MCF 10A (cell line): ENCODE data around the gene TPMT. TPM values are rescaled to one million over a fixed set of nuclear protein-coding genes. Genes with fewer than 3 reads are reported as not detected.

Experiments used
- BruUV-seq: library from RNA; stranded (reverse); fragments of 400-500 nt; replicated peaks from 2 replicates; lab custom pipeline; 2021; lab: Mats Ljungman, UMichigan
- CTCF ChIA-PET: fragments of 300-600 bp; sonication (Branson Sonifier 250); formaldehyde crosslinking; extraction: SDS; loops from one replicate; lab custom pipeline; 2021; ENCODE audit warnings: antibody characterized with exemption, inconsistent platforms; lab: Yijun Ruan, JAX
- POLR2A ChIA-PET: fragments of 300-600, 350-650 bp; sonication (Branson Sonifier 250); formaldehyde crosslinking; extraction: SDS; loops from one replicate; lab custom pipeline; 2020; ENCODE audit warnings: antibody characterized with exemption, inconsistent platforms; lab: Yijun Ruan, JAX
- DNase-seq: peaks from one replicate; pipeline ENCODE4 v3.0.0-alpha.2; 2018; ENCODE audit not compliant: unreplicated experiment
- H3K27ac Mint-ChIP-seq: one replicate; pipeline ENCODE4 v1.8.0; 2022; ENCODE audit warnings: mild to moderate bottlenecking, low read depth, mixed read lengths; ENCODE audit not compliant: unreplicated experiment
- H3K27me3 Mint-ChIP-seq: one replicate; pipeline ENCODE4 v1.8.0; 2022; ENCODE audit warnings: mixed read lengths; ENCODE audit not compliant: insufficient read depth, unreplicated experiment
- H3K36me3 Mint-ChIP-seq: one replicate; pipeline ENCODE4 v1.8.0; 2022; ENCODE audit warnings: mild to moderate bottlenecking, moderate library complexity, mixed read lengths; ENCODE audit not compliant: insufficient read depth, unreplicated experiment
- H3K4me1 Mint-ChIP-seq: one replicate; pipeline ENCODE4 v1.8.0; 2022; ENCODE audit warnings: mixed read lengths; ENCODE audit not compliant: insufficient read depth, unreplicated experiment
- H3K4me3 Mint-ChIP-seq: one replicate; pipeline ENCODE4 v1.8.0; 2022; ENCODE audit warnings: mild to moderate bottlenecking, moderate library complexity, mixed read lengths; ENCODE audit not compliant: unreplicated experiment
- H3K9me3 Mint-ChIP-seq: one replicate; pipeline ENCODE4 v1.8.0; 2022; ENCODE audit warnings: mixed read lengths; ENCODE audit not compliant: unreplicated experiment
- CTCF ChIP-seq: fragments of 200-600 bp; IDR thresholded peaks from one replicate; pipeline ENCODE4 v1.8.0; 2022; ENCODE audit warnings: antibody characterized with exemption, mild to moderate bottlenecking; ENCODE audit not compliant: unreplicated experiment
- intact Hi-C: fragments of 100-400 bp; cut with micrococcal nuclease; formaldehyde crosslinking; loops from 2 replicates; pipeline ENCODE4 v1.14.1; 2022
- total RNA-seq: library from RNA; stranded (reverse); gene quantifications from 2 replicates; pipeline ENCODE4 v1.2.3, GENCODE V29; 2022

TPMT gene
- total RNA-seq, 1 experiment from 2014 or later, result 8.7 TPM

- H3K27me3 Mint-ChIP-seq, result no peaks in the 10 kb centered on the region
- no peak overlapping the region for H3K27ac Mint-ChIP-seq
- intact Hi-C loops, result no loop called here
- H3K9me3 Mint-ChIP-seq, result no peaks in the 10 kb centered on the region
- POLR2A ChIA-PET, result interaction anchor here (0.6 kb wide), 1 partner anchor 50 kb away, joined by 4 read pairs; no protein-coding TSS in a partner anchor
- TF ChIP-seq CTCF, result no peak
- H3K4me1 Mint-ChIP-seq, result no peaks in the 10 kb centered on the region
- DNase-seq, result no peak
- no peaks in the 10 kb centered on the region for H3K36me3 Mint-ChIP-seq
- no TSS peak for BruUV-seq
- CTCF ChIA-PET, result no interaction called here
- H3K4me3 Mint-ChIP-seq, result no peak overlapping the region
Measured at GRCh38 chr6:18118330-18118729, 36.5 kb downstream of the TPMT start.

GRCh38 chr6:18117136-18117535 lies 37.7 kb downstream of the TPMT start:
- H3K4me1 Mint-ChIP-seq, result no peaks in the 10 kb centered on the region
- no peak overlapping the region for H3K4me3 Mint-ChIP-seq
- no peak overlapping the region for H3K27ac Mint-ChIP-seq
- BruUV-seq, result no TSS peak
- H3K9me3 Mint-ChIP-seq, result no peaks in the 10 kb centered on the region
- no peak for TF ChIP-seq CTCF
- intact Hi-C loops, result no loop called here
- ChIA-PET POLR2A (no interaction called here), CTCF (no interaction called here)
- no peaks in the 10 kb centered on the region for H3K36me3 Mint-ChIP-seq
- H3K27me3 Mint-ChIP-seq, result no peaks in the 10 kb centered on the region
- DNase-seq, result no peak

- Mint-ChIP-seq H3K27ac (no peak overlapping the region), H3K4me3 (no peak overlapping the region), H3K27me3 (no peaks in the 10 kb centered on the region), H3K9me3 (no peaks in the 10 kb centered on the region), H3K36me3 (no peaks in the 10 kb centered on the region), H3K4me1 (no peaks in the 10 kb centered on the region)
- TF ChIP-seq CTCF, result no peak
- POLR2A ChIA-PET, result no interaction called here
- no TSS peak for BruUV-seq
- CTCF ChIA-PET, result interaction anchor here (0.8 kb wide), 1 partner anchor 311 kb away, joined by 6 read pairs; no protein-coding TSS in a partner anchor
- no peak for DNase-seq
- intact Hi-C loops, result no loop called here
Measured at GRCh38 chr6:18115356-18115755, 39.5 kb downstream of the TPMT start.

- BruUV-seq, result no TSS peak
- TF ChIP-seq CTCF, result no peak
- Mint-ChIP-seq H3K4me3 (no peak overlapping the region), H3K27ac (no peak overlapping the region), H3K9me3 (peaks cover 10% of the 10 kb centered on the region), H3K27me3 (no peaks in the 10 kb centered on the region), H3K4me1 (no peaks in the 10 kb centered on the region), H3K36me3 (no peaks in the 10 kb centered on the region)
- ChIA-PET CTCF (interaction anchor here (0.6 to 0.9 kb wide), 2 partner anchors 21 to 93 kb away, joined by 3 read pairs; no protein-coding TSS in a partner anchor), POLR2A (no interaction called here)
- DNase-seq, result no peak
- intact Hi-C loops, result no loop called here
Measured at GRCh38 chr6:18110162-18110561, 44.7 kb downstream of the TPMT start.
